HEK293 (cell line): ENCODE measurements around the gene ARGLU1.

Experiments
- CTCF ChIA-PET: fragments of 350-600 bp; formaldehyde crosslinking; extraction: SDS; loops from one replicate; lab custom pipeline; 2021; ENCODE audit warnings: antibody characterized with exemption; lab: Yijun Ruan, JAX
- POLR2A ChIA-PET: fragments of 300-600 bp; formaldehyde crosslinking; extraction: SDS; loops from one replicate; lab custom pipeline; 2020; ENCODE audit warnings: antibody characterized with exemption, inconsistent platforms; lab: Yijun Ruan, JAX
- H3K27ac ChIP-seq: fragments of 200-500 bp; sonication (Bioruptor generic); 2 replicates; pipeline ENCODE4 v1.5.1; 2014; ENCODE audit warnings: low read depth, low read length, control low read depth, inconsistent platforms; ENCODE audit errors: extremely low read depth
- H3K36me3 ChIP-seq, 2 experiments: fragments of 200-500 bp in 1 of 2; sonication (Bioruptor generic) in 1 of 2; 1 replicate in 1 of 2; 2 replicates in 1 of 2; pipeline ENCODE4 v1.5.1; 2014 to 2017; ENCODE audit warnings: inconsistent platforms in 2 of 2, low read length in 2 of 2; ENCODE audit not compliant: control insufficient read depth in 2 of 2, insufficient read depth in 1 of 2
- H3K4me1 ChIP-seq: fragments of 200-500 bp; sonication (Bioruptor generic); 2 replicates; pipeline ENCODE4 v1.5.1; 2014; ENCODE audit warnings: mild to moderate bottlenecking, low read length, inconsistent platforms; ENCODE audit not compliant: control insufficient read depth, insufficient read depth
- H3K4me3 ChIP-seq: 2 replicates; pipeline ENCODE4 v1.5.1; 2011; ENCODE audit warnings: low read depth, mild to moderate bottlenecking, control low read depth, low read length, moderate library complexity
- H3K9me3 ChIP-seq: fragments of 200-500 bp; sonication (Bioruptor generic); 2 replicates; pipeline ENCODE4 v1.5.1; 2014; ENCODE audit warnings: low read depth, low read length, inconsistent platforms; ENCODE audit not compliant: control insufficient read depth, insufficient read depth
- FEZF1 ChIP-seq: fragments of 450-650 bp; formaldehyde crosslinking; IDR thresholded peaks from 2 replicates; pipeline ENCODE4 v1.5.1; 2016; ENCODE audit warnings: missing biosample characterization, missing genetic modification characterization
- GLIS2 ChIP-seq: fragments of 450-650 bp; formaldehyde crosslinking; IDR thresholded peaks from 2 replicates; pipeline ENCODE4 v1.5.1; 2016; ENCODE audit warnings: missing biosample characterization, missing genetic modification characterization
- MYNN ChIP-seq: fragments of 450-650 bp; formaldehyde crosslinking; IDR thresholded peaks from 2 replicates; pipeline ENCODE4 v1.5.1; 2016; ENCODE audit warnings: missing biosample characterization, missing genetic modification characterization, borderline replicate concordance
- TRIM28 ChIP-seq: IDR thresholded peaks from 2 replicates; pipeline ENCODE4 v1.6.1; 2011; ENCODE audit warnings: low read length, control low read depth, borderline replicate concordance
- ZBTB17 ChIP-seq: fragments of 450-650 bp; formaldehyde crosslinking; IDR thresholded peaks from 2 replicates; pipeline ENCODE4 v1.5.1; 2016; ENCODE audit warnings: missing biosample characterization, missing genetic modification characterization
- ZNF112 ChIP-seq: fragments of 450-650 bp; formaldehyde crosslinking; IDR thresholded peaks from 2 replicates; pipeline ENCODE4 v1.5.0; 2017; ENCODE audit warnings: missing biosample characterization, missing genetic modification characterization
- ZNF114 ChIP-seq: fragments of 450-650 bp; formaldehyde crosslinking; IDR thresholded peaks from 2 replicates; pipeline ENCODE4 v1.5.0; 2017; ENCODE audit warnings: missing biosample characterization, missing genetic modification characterization
- ZNF23 ChIP-seq: fragments of 450-650 bp; formaldehyde crosslinking; IDR thresholded peaks from 2 replicates; pipeline ENCODE4 v1.5.1; 2016; ENCODE audit warnings: missing biosample characterization, missing genetic modification characterization, borderline replicate concordance
- ZNF391 ChIP-seq: fragments of 450-650 bp; formaldehyde crosslinking; IDR thresholded peaks from 2 replicates; pipeline ENCODE4 v1.5.1; 2016; ENCODE audit warnings: low read depth, missing biosample characterization, missing genetic modification characterization, borderline replicate concordance
- ZNF423 ChIP-seq: fragments of 450-650 bp; formaldehyde crosslinking; IDR thresholded peaks from 2 replicates; pipeline ENCODE4 v1.5.1; 2016; ENCODE audit warnings: missing biosample characterization, missing genetic modification characterization
- ZNF629 ChIP-seq: fragments of 450-650 bp; formaldehyde crosslinking; IDR thresholded peaks from 2 replicates; pipeline ENCODE4 v1.5.1; 2017; ENCODE audit warnings: missing biosample characterization, missing genetic modification characterization
- ZNF658 ChIP-seq: fragments of 450-650 bp; formaldehyde crosslinking; IDR thresholded peaks from 2 replicates; pipeline ENCODE4; 2016; ENCODE audit warnings: missing biosample characterization, missing genetic modification characterization
- ZNF776 ChIP-seq: fragments of 450-650 bp; formaldehyde crosslinking; IDR thresholded peaks from 2 replicates; pipeline ENCODE4 v1.5.0; 2017; ENCODE audit warnings: missing biosample characterization, missing genetic modification characterization, borderline replicate concordance
- TF ChIP-seq, protein P1 (sequence below): fragments of 450-650 bp; formaldehyde crosslinking; conservative IDR thresholded peaks from 2 replicates; pipeline ENCODE4 v1.5.1; 2016; ENCODE audit warnings: low read depth, missing biosample characterization, missing genetic modification characterization
- TF ChIP-seq, protein P2 (sequence below): fragments of 450-650 bp; formaldehyde crosslinking; IDR thresholded peaks from 2 replicates; pipeline ENCODE4 v1.5.1; 2016; ENCODE audit warnings: missing biosample characterization, missing genetic modification characterization
- TF ChIP-seq, protein P3 (sequence below): fragments of 450-650 bp; formaldehyde crosslinking; IDR thresholded peaks from 2 replicates; pipeline ENCODE4 v1.5.1; 2017; ENCODE audit warnings: missing biosample characterization, missing genetic modification characterization
- TF ChIP-seq, protein P4 (sequence below): fragments of 450-650 bp; formaldehyde crosslinking; IDR thresholded peaks from 2 replicates; pipeline ENCODE4 v1.5.1; 2017; ENCODE audit warnings: missing biosample characterization, missing genetic modification characterization
- TF ChIP-seq, protein P5 (sequence below): fragments of 450-650 bp; IDR thresholded peaks from 2 replicates; pipeline ENCODE4 v1.5.1; 2018; ENCODE audit warnings: missing biosample characterization, mild to moderate bottlenecking, missing genetic modification characterization

ARGLU1 gene

DNA sequence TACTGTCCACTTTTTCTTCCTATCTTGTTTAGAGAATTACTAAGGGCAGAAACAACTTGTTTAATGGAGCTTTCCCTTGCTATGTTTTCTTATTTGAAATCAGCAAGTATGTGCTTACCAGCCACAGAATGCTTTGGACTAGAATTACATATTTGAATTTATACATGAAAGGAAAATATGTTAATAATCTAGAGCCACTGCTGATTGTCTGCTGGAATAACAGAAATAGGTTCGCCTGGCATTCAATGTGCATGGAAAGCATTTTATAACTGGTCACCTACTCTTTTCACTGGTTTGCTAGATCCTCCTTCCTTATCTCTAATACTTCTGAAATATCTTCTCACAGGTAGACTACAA lies 40.5 kb downstream of the ARGLU1 start:
- Histone ChIP-seq H3K4me1 (peaks cover 39% of the 10 kb centered on the region), H3K9me3 (no peaks in the 10 kb centered on the region), H3K36me3 (peaks cover 0 to 8% of the 10 kb centered on the region in 2 experiments; a peak in 1 of 3 replicates), H3K27ac (no peak overlapping the region), H3K4me3 (no peak overlapping the region)
- CTCF ChIA-PET = no interaction called here
- POLR2A ChIA-PET = interaction anchor here (0.8 kb wide), 1 partner anchor 148 kb away, joined by 3 read pairs; no protein-coding TSS in a partner anchor
- TF ChIP-seq ZBTB17 = no peak
- TF ChIP-seq, protein P1, sequence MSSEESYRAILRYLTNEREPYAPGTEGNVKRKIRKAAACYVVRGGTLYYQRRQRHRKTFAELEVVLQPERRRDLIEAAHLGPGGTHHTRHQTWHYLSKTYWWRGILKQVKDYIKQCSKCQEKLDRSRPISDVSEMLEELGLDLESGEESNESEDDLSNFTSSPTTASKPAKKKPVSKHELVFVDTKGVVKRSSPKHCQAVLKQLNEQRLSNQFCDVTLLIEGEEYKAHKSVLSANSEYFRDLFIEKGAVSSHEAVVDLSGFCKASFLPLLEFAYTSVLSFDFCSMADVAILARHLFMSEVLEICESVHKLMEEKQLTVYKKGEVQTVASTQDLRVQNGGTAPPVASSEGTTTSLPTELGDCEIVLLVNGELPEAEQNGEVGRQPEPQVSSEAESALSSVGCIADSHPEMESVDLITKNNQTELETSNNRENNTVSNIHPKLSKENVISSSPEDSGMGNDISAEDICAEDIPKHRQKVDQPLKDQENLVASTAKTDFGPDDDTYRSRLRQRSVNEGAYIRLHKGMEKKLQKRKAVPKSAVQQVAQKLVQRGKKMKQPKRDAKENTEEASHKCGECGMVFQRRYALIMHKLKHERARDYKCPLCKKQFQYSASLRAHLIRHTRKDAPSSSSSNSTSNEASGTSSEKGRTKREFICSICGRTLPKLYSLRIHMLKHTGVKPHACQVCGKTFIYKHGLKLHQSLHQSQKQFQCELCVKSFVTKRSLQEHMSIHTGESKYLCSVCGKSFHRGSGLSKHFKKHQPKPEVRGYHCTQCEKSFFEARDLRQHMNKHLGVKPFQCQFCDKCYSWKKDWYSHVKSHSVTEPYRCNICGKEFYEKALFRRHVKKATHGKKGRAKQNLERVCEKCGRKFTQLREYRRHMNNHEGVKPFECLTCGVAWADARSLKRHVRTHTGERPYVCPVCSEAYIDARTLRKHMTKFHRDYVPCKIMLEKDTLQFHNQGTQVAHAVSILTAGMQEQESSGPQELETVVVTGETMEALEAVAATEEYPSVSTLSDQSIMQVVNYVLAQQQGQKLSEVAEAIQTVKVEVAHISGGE (tag by site-specific recombination) = no peak
- no peak for TF ChIP-seq MYNN (tag by site-specific recombination)
- TF ChIP-seq, protein P2, sequence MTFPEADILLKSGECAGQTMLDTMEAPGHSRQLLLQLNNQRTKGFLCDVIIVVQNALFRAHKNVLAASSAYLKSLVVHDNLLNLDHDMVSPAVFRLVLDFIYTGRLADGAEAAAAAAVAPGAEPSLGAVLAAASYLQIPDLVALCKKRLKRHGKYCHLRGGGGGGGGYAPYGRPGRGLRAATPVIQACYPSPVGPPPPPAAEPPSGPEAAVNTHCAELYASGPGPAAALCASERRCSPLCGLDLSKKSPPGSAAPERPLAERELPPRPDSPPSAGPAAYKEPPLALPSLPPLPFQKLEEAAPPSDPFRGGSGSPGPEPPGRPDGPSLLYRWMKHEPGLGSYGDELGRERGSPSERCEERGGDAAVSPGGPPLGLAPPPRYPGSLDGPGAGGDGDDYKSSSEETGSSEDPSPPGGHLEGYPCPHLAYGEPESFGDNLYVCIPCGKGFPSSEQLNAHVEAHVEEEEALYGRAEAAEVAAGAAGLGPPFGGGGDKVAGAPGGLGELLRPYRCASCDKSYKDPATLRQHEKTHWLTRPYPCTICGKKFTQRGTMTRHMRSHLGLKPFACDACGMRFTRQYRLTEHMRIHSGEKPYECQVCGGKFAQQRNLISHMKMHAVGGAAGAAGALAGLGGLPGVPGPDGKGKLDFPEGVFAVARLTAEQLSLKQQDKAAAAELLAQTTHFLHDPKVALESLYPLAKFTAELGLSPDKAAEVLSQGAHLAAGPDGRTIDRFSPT (tag by site-specific recombination) = no peak
- no peak for TF ChIP-seq GLIS2 (tag by site-specific recombination)
- TF ChIP-seq ZNF23 (tag by site-specific recombination) = no peak
- no peak for TF ChIP-seq TRIM28

DNA sequence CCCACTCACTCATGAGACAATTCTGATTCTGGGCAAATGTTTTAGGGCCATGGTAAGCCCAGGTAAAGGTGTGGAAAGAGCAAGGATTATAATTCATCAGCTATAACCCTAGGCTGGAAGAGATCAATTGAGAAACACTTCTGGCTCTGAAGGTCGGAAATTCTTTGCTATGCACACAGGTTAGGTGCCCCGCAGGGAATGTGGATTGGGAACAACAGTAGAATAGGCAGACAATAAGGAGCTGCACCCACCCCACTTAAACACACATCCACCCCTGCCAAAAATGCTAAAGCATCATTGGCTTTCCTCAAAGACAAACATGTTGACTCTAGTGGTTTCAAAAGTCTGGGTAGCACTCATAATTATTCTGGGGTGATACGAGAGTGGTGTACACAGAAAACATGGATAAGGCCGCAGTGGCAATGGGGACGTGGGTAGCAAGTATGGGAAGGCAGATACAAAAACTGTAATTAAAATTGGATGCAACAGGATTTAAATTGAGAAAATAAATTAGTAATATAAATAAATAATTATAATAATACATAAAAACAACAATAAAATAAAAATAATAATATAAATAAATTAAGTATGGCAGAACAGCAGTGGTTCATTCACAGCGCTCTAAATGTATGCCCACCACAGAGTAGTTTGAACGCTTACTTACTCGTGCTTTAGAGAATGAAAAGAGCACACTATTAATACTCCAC lies 41.0 kb downstream of the ARGLU1 start:
- no peak overlapping the region for H3K4me3 ChIP-seq
- ChIA-PET POLR2A (interaction anchor here (0.8 kb wide), 1 partner anchor 147 kb away, joined by 3 read pairs; no protein-coding TSS in a partner anchor), CTCF (no interaction called here)
- no peaks in the 10 kb centered on the region for H3K9me3 ChIP-seq
- H3K4me1 ChIP-seq = peaks cover 44% of the 10 kb centered on the region
- H3K36me3 ChIP-seq = peaks cover 0 to 8% of the 10 kb centered on the region in 2 experiments; a peak in 1 of 3 replicates
- H3K27ac ChIP-seq = no peak overlapping the region
- TF ChIP-seq, protein P3, sequence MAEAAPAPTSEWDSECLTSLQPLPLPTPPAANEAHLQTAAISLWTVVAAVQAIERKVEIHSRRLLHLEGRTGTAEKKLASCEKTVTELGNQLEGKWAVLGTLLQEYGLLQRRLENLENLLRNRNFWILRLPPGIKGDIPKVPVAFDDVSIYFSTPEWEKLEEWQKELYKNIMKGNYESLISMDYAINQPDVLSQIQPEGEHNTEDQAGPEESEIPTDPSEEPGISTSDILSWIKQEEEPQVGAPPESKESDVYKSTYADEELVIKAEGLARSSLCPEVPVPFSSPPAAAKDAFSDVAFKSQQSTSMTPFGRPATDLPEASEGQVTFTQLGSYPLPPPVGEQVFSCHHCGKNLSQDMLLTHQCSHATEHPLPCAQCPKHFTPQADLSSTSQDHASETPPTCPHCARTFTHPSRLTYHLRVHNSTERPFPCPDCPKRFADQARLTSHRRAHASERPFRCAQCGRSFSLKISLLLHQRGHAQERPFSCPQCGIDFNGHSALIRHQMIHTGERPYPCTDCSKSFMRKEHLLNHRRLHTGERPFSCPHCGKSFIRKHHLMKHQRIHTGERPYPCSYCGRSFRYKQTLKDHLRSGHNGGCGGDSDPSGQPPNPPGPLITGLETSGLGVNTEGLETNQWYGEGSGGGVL (tag by site-specific recombination) = no peak
- TF ChIP-seq ZNF112 (tag by site-specific recombination) = no peak
- no peak for TF ChIP-seq ZNF658
- no peak for TF ChIP-seq ZNF391
- no peak for TF ChIP-seq ZNF629 (tag by site-specific recombination)
- TF ChIP-seq ZNF423 = no peak
- TF ChIP-seq, protein P4, sequence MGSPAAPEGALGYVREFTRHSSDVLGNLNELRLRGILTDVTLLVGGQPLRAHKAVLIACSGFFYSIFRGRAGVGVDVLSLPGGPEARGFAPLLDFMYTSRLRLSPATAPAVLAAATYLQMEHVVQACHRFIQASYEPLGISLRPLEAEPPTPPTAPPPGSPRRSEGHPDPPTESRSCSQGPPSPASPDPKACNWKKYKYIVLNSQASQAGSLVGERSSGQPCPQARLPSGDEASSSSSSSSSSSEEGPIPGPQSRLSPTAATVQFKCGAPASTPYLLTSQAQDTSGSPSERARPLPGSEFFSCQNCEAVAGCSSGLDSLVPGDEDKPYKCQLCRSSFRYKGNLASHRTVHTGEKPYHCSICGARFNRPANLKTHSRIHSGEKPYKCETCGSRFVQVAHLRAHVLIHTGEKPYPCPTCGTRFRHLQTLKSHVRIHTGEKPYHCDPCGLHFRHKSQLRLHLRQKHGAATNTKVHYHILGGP (tag by site-specific recombination) = no peak
- TF ChIP-seq ZNF114 (tag by site-specific recombination) = no peak
- no peak for TF ChIP-seq ZNF776 (tag by site-specific recombination)
- TF ChIP-seq FEZF1 = no peak
- TF ChIP-seq, protein P5, sequence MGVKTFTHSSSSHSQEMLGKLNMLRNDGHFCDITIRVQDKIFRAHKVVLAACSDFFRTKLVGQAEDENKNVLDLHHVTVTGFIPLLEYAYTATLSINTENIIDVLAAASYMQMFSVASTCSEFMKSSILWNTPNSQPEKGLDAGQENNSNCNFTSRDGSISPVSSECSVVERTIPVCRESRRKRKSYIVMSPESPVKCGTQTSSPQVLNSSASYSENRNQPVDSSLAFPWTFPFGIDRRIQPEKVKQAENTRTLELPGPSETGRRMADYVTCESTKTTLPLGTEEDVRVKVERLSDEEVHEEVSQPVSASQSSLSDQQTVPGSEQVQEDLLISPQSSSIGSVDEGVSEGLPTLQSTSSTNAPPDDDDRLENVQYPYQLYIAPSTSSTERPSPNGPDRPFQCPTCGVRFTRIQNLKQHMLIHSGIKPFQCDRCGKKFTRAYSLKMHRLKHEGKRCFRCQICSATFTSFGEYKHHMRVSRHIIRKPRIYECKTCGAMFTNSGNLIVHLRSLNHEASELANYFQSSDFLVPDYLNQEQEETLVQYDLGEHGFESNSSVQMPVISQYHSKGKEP (tag by site-specific recombination) = no peak
